Stimulated activated CD4-positive, alpha-beta T cell treated with anti-CD3 and anti-CD28 coated beads, Interleukin-12 subunit alpha, Interleukin-12 subunit beta, amount 100 ng/mL, for 24 hours (primary cell): Measurements from ENCODE around the gene NT5C3B.

Experiments used
- DNase-seq, 2 experiments: peaks; one replicate each; pipeline ENCODE4 v3.0.0-alpha.2; 2020; ENCODE audit warnings: low read depth in 2 of 2

NT5C3B gene

GRCh38 chr17:41810659-41811548 lies 25.1 kb downstream of the NT5C3B start:
- peak in 1 of 2 experiments; percentile 11 for DNase-seq

DNA sequence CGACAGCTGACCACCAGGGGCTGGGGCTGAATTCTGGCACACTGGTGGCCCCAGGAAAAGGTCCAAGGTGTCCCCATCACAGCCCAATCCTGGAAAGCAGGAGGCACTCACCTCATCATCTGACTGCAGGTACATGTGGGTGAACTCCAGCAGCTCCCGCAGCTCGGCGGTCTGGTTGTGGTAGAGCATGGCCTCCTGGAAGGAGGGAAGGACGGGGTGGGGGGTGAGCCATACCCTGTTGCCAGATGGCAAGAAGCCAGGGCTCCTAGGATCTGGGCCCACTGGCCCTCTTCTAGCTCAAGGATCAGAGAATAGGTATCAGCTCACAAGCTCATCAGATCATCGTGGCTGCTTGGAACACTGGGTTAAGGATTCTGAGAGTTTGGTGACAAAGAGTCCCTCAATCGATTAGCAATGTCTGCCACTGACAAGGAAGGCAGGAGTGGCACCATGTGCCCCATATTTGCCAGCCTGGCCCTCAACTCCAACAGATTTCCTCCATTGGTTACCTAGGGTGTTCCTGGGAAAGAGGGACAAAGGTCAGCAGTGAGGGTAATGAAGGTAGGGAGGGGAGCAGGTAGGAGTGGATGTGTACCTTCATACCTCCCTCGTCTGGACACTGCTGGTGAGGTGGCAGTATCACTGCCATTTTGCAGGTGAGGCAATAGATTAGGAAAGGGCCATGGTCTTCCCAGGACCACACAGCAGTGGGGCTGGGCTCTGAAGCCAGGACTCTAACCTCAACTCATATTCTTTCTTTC lies 29.2 kb downstream of the NT5C3B start:
- DNase-seq: no peak

GRCh38 chr17:41803049-41804020 lies 32.7 kb downstream of the NT5C3B start:
- no peak for DNase-seq

GRCh38 chr17:41801374-41802271 lies 34.4 kb downstream of the NT5C3B start:
- peak; percentile 48 to 74 for DNase-seq

DNA sequence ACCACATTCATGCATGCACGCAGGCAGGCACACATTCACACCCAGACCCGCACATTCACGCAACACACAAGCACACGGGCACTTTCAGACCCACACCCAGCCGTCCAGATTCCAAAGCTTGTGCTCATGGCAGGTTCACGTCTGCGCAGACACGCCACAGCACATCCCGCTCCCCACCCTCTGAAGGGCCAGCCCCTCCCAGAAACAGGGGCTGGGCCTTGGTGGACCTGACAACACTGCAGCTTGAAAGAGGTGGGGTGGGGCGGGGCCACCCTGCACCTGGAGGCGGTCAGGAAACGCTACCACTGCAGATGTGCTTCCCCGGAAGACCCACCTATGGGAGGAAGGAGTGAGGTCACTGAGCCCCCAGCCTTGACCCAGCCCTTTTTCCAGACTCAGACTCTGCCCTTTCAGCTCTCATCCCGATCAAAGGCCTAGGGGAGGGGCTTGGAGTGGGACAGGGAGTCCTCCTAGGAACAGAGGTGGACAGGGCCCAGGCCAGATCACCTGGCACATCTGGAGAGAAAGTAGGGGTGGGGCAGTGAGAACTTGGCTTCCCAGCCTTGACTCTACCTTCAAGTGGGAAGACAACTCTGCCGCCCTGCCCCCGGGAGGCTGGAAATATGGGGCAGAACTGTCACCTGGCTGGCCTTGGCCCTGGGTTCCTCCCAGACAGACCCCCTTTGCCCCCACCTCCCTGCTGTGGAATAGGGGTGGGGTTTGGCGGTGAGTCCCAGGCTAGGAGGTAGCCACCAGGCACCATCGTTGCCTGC lies 35.2 kb downstream of the NT5C3B start:
- no peak for DNase-seq

GRCh38 chr17:41799366-41799765 lies 36.7 kb downstream of the NT5C3B start:
- no peak for DNase-seq

GRCh38 chr17:41797377-41797776 lies 38.7 kb downstream of the NT5C3B start:
- no peak for DNase-seq

DNA sequence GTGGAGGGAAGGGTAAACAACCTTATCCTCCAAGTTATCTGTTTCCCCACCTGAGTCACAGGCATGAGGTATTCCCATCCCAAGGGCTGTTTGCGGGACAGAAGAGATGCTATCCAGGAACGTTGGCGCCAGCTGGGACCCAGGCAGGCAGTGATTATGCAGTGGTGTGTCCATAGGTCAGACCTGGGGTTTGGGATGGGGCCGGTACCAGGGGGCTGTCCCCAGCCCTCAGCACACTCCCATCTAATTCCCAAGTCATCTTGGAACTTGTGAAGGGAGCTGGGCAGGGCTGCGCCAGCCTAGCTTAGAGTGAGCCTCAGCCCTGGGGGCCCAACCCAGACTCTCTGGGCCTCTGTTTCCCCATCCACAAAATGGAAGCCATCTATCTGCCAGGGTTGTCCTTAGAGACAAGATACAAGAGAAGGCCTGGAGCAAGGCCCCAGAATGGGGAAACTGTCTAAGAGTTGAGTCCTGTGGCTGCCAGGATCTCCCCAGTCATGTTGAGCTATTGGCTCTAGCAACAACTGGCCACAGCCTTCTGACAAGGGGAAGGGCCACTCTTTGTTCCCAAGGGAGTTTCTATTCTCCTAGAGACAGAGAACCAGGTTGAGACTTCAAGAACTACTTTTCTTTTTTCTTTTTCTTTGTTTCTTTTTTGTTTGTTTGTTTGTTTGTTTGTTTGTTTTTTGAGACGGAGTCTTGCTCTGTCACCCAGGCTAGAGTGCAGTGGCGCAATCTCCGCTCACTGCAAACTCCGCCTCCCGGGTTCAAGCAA lies 39.7 kb downstream of the NT5C3B start:
- DNase-seq: no peak

DNA sequence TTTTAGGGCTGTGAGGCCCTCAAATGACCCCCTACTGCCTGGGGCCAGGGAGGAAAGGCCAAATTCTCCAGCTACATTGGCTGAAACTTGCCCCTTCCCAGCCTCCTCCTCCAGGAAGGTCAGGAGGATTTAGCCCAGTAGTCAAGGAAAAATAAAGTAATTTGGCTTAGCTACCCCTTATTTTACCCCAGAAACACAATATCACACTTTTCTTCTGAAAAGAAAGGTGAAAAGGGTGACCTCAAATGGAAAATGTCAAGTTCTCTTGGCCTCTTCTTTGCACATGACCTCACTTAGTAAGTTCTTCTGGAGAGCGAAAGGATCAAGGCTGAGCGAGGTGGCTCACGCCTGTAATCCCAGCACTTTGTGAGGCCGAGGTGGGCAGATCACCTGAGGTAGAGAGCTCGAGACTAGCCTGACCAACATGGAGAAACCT lies 41.5 kb downstream of the NT5C3B start:
- DNase-seq: no peak

DNA sequence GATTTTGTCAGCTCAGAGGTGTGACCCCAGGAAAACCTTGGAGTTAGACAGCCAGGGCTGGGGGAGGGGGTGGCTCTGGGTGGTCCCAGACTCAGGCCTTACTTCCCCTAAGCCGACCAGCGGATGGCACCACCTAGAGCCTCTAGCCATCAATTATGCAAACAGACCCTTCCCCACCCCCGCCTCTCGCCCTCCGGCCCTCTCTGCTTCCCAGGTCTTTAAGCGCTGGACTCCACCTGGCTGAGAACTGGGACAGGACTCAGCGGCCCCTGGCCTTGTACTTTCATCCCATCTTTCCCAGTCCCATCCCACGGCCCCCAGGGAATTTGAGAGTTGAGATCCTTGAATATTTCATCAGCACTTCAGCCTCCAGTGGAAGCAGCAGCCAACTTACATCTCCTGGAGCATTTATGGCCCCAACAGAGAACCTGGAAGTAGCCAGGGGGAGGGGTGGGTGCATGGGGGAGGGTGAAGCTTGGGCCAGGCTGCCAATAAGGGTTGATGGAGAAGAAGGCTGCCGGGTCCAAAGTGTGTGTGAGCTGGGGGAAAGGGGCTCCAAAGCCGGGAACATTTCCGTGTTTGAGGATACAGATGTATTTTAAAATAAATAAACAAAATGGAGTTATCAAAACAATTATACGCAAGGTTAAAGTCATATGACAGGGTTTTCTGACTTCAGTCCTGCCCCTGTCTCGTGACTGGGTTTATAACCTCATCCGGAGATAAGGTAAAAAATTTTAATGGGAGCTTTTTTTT lies 42.1 kb downstream of the NT5C3B start:
- DNase-seq: no peak

GRCh38 chr17:41792845-41793783 lies 42.9 kb downstream of the NT5C3B start:
- DNase-seq: no peak

GRCh38 chr17:41787021-41787418 lies 49.0 kb downstream of the NT5C3B start:
- no peak for DNase-seq

- peak; percentile 73 to 92 for DNase-seq
Observed at GRCh38 chr17:41786227-41787020, 49.6 kb downstream of the NT5C3B start, which contains the start of gene JUP. JUP (minus strand) TSS chr17:41786711; CDS start chr17:41771854, 14,857 bp downstream.

DNA sequence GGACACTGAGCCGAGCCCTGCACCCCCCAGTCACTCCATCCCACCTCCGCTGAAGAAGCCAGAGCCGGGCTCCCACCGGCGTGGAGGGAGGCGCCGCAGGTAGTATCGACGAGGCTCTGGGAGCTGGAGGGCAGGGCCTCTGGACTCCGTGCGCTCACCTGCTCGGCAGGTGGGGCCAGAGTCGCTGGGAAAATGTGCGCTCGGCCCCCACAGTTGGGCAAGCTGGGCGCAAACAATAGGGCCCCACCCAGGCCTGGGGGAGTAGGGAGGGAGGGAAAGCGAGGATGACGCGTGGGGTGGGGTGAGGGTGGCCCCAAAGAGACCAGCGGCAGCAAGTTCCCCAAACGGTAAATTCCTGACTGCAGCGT lies 50.2 kb downstream of the NT5C3B start:
- DNase-seq: no peak

GRCh38 chr17:41785091-41785858 lies 50.8 kb downstream of the NT5C3B start:
- DNase-seq: no peak
